H1 (cell line): ENCODE data around the gene AHDC1. TPM values are rescaled to one million over a fixed set of nuclear protein-coding genes. Genes with fewer than 3 reads are reported as not detected.

Source experiments
- CTCF ChIA-PET: fragments of 300-600 bp; sonication (Branson Sonifier 250); formaldehyde crosslinking; loops from one replicate; lab custom pipeline; 2021; ENCODE audit not compliant: partially characterized antibody; lab: Charles Lee
- POLR2A ChIA-PET: fragments of 300-600 bp; sonication (Branson Sonifier 250); formaldehyde crosslinking; loops from one replicate; lab custom pipeline; 2021; ENCODE audit warnings: inconsistent platforms; ENCODE audit not compliant: partially characterized antibody; lab: Charles Lee
- DNase-seq, 2 experiments: peaks; one replicate each; pipeline versions ENCODE4 v3.0.0 to v3.0.0-alpha.2; 2010 to 2022; ENCODE audit warnings: low spot score in 2 of 2, low read depth in 1 of 2, mixed read lengths in 1 of 2
- FAIRE-seq: peaks from 2 replicates; lab custom pipeline; 2011; peaks lifted over from hg19 to GRCh38; lab: Jason Lieb, UNC
- H2AFZ ChIP-seq: 2 replicates; pipeline ENCODE4 v1.8.1; 2012; ENCODE audit warnings: low read length, inconsistent platforms
- H2AK5ac ChIP-seq: 2 replicates; pipeline ENCODE4 v1.6.1; 2013; ENCODE audit warnings: low read depth, low read length
- H2BK120ac ChIP-seq: replicated peaks from 2 replicates; pipeline ENCODE3; 2013; ENCODE audit warnings: low read depth, low read length, inconsistent platforms
- H2BK12ac ChIP-seq: 2 replicates; pipeline ENCODE4 v1.6.1; 2013; ENCODE audit warnings: low read depth, low read length
- H2BK15ac ChIP-seq: 2 replicates; pipeline ENCODE4 v1.6.1; 2013; ENCODE audit warnings: low read length
- H2BK20ac ChIP-seq: 2 replicates; pipeline ENCODE4 v1.6.1; 2013; ENCODE audit warnings: low read length
- H2BK5ac ChIP-seq: 2 replicates; pipeline ENCODE4 v1.6.1; 2013; ENCODE audit warnings: low read depth, low read length
- H3K14ac ChIP-seq: 2 replicates; pipeline ENCODE4 v1.6.1; 2013; ENCODE audit warnings: inconsistent platforms; ENCODE audit not compliant: insufficient read length
- H3K18ac ChIP-seq: 2 replicates; pipeline ENCODE4 v1.6.1; 2013; ENCODE audit warnings: low read length; ENCODE audit errors: extremely low read depth
- H3K23ac ChIP-seq: 2 replicates; pipeline ENCODE4 v1.6.1; 2013; ENCODE audit warnings: inconsistent platforms; ENCODE audit not compliant: insufficient read length
- H3K23me2 ChIP-seq: 2 replicates; pipeline ENCODE4 v1.6.1; 2013; ENCODE audit warnings: low read depth, low read length
- H3K27ac ChIP-seq: 2 replicates; pipeline ENCODE4 v1.6.1; 2011; ENCODE audit warnings: low read depth, low read length, inconsistent platforms
- H3K27me3 ChIP-seq, 4 experiments: replicated peaks in 1 of 4; 1 replicate in 1 of 4; 2 replicates in 3 of 4; pipeline versions ENCODE4 v1.6.1 to v1.8.1; 2011 to 2013; ENCODE audit warnings: low read length in 3 of 4, mild to moderate bottlenecking in 3 of 4, inconsistent platforms in 2 of 4, mixed read lengths in 2 of 4, moderate library complexity in 1 of 4; ENCODE audit not compliant: control insufficient read depth in 3 of 4, insufficient read depth in 3 of 4; ENCODE audit errors: extremely low read depth in 1 of 4
- H3K36me3 ChIP-seq, 4 experiments: 2 replicates each; pipeline versions ENCODE4 v1.6.1 to v1.8.1; 2011 to 2013; ENCODE audit warnings: mild to moderate bottlenecking in 4 of 4, low read length in 3 of 4, moderate library complexity in 2 of 4, control low read depth in 1 of 4, inconsistent platforms in 1 of 4; ENCODE audit not compliant: insufficient read depth in 4 of 4, control insufficient read depth in 2 of 4
- H3K4ac ChIP-seq: replicated peaks from 2 replicates; pipeline ENCODE3; 2013; ENCODE audit warnings: low read length, low read depth, mixed read lengths, inconsistent platforms; ENCODE audit not compliant: insufficient read length
- H3K4me1 ChIP-seq, 4 experiments: replicated peaks in 1 of 4; 1 replicate in 1 of 4; 2 replicates in 3 of 4; pipeline versions ENCODE4 v1.6.1 to v1.8.1; 2011 to 2013; ENCODE audit warnings: low read length in 3 of 4, inconsistent platforms in 2 of 4, mixed read lengths in 1 of 4; ENCODE audit not compliant: insufficient read depth in 4 of 4, control insufficient read depth in 3 of 4
- H3K4me2 ChIP-seq, 2 experiments: 2 replicates each; pipeline versions ENCODE4 v1.6.1 to v1.8.1; 2011 to 2013; ENCODE audit warnings: low read depth in 2 of 2, low read length in 2 of 2, control low read depth in 1 of 2, inconsistent platforms in 1 of 2, mild to moderate bottlenecking in 1 of 2; ENCODE audit not compliant: insufficient read depth in 1 of 2
- H3K4me3 ChIP-seq, 4 experiments: fragments of 200-600, 300-600 bp in 1 of 4; sonication (generic), shearing (Covaris generic), sonication (Bioruptor Twin) in 1 of 4; 2 replicates each; pipeline versions ENCODE4 v1.5.1 to v1.8.1; 2011 to 2016; ENCODE audit warnings: low read length in 4 of 4, low read depth in 3 of 4, control low read depth in 2 of 4, inconsistent platforms in 2 of 4, mild to moderate bottlenecking in 2 of 4, mixed read lengths in 1 of 4, moderate library complexity in 1 of 4; ENCODE audit not compliant: insufficient read depth in 2 of 4; ENCODE audit errors: extremely low read depth in 1 of 4
- H3K56ac ChIP-seq: replicated peaks from 2 replicates; pipeline ENCODE3; 2013; ENCODE audit warnings: low read depth, mild to moderate bottlenecking, mixed read lengths, low read length, inconsistent platforms; ENCODE audit not compliant: insufficient read length
- H3K79me1 ChIP-seq: 2 replicates; pipeline ENCODE4 v1.6.1; 2013; ENCODE audit warnings: low read depth, low read length, control low read depth
- H3K79me2 ChIP-seq, 2 experiments: 2 replicates each; pipeline versions ENCODE4 v1.6.1 to v1.8.1; 2012 to 2013; ENCODE audit warnings: low read length in 2 of 2, mild to moderate bottlenecking in 2 of 2, inconsistent platforms in 1 of 2; ENCODE audit not compliant: insufficient read depth in 2 of 2, control insufficient read depth in 1 of 2
- H3K9ac ChIP-seq, 4 experiments: replicated peaks in 1 of 4; 1 replicate in 1 of 4; 2 replicates in 3 of 4; pipeline versions ENCODE4 v1.6.1 to v1.8.1; 2011 to 2013; ENCODE audit warnings: low read depth in 3 of 4, low read length in 3 of 4, control low read depth in 2 of 4, mild to moderate bottlenecking in 2 of 4, moderate library complexity in 2 of 4, inconsistent platforms in 1 of 4; ENCODE audit errors: extremely low read depth in 1 of 4
- H3K9me3 ChIP-seq, 2 experiments: 2 replicates each; pipeline versions ENCODE4 v1.6.1 to v1.8.1; 2012 to 2013; ENCODE audit warnings: mild to moderate bottlenecking in 2 of 2, moderate library complexity in 2 of 2, control low read depth in 1 of 2, inconsistent platforms in 1 of 2, low read depth in 1 of 2, low read length in 1 of 2, mixed read lengths in 1 of 2; ENCODE audit not compliant: insufficient read depth in 2 of 2
- H4K20me1 ChIP-seq, 2 experiments: replicated peaks in 1 of 2; 2 replicates each; pipeline versions ENCODE3 to v1.8.1; 2011 to 2013; ENCODE audit warnings: inconsistent platforms in 2 of 2, low read length in 2 of 2, mild to moderate bottlenecking in 1 of 2; ENCODE audit not compliant: insufficient read depth in 2 of 2, control insufficient read depth in 1 of 2
- H4K5ac ChIP-seq: 2 replicates; pipeline ENCODE4 v1.6.1; 2013; ENCODE audit warnings: low read length, low read depth, mixed read lengths, inconsistent platforms; ENCODE audit not compliant: insufficient read length
- H4K8ac ChIP-seq: 2 replicates; pipeline ENCODE4 v1.8.0; 2013; ENCODE audit warnings: mild to moderate bottlenecking, moderate library complexity, low read length, inconsistent platforms; ENCODE audit not compliant: insufficient read depth; ENCODE audit errors: extremely low read depth
- H4K91ac ChIP-seq: replicated peaks from 2 replicates; pipeline ENCODE3; 2013; ENCODE audit warnings: low read length, mixed read lengths, inconsistent platforms; ENCODE audit not compliant: insufficient read length
- ASH2L ChIP-seq: fragments of 200-600, 300-600 bp; sonication (generic); IDR thresholded peaks from one replicate; pipeline ENCODE4 v1.7.1; 2017; ENCODE audit warnings: low read length
- BCL11A ChIP-seq, 2 experiments: IDR thresholded peaks; one replicate each; pipeline ENCODE4 v1.6.1; 2011; ENCODE audit warnings: low read depth in 2 of 2, low read length in 2 of 2, mild to moderate bottlenecking in 2 of 2
- CBX5 ChIP-seq: fragments of 300-800, 300-1000 bp; sonication (generic); IDR thresholded peaks from 2 replicates; pipeline ENCODE4 v1.7.1; 2016; ENCODE audit warnings: antibody characterized with exemption, low read length, low read depth
- GABPA ChIP-seq: IDR thresholded peaks from 2 replicates; pipeline ENCODE4 v1.6.1; 2011; ENCODE audit warnings: mild to moderate bottlenecking, low read length, moderate library complexity, borderline replicate concordance; ENCODE audit not compliant: insufficient read depth
- POU5F1 ChIP-seq: IDR thresholded peaks from 2 replicates; pipeline ENCODE4 v1.6.1; 2011; ENCODE audit warnings: low read depth, mild to moderate bottlenecking, low read length, moderate library complexity
- SIN3A ChIP-seq, 2 experiments: IDR thresholded peaks in 1 of 2; conservative IDR thresholded peaks in 1 of 2; 2 replicates each; pipeline ENCODE4 v1.6.1; 2011 to 2012; ENCODE audit warnings: low read length in 2 of 2, improper control_type of control experiment in 1 of 2, low read depth in 1 of 2, mild to moderate bottlenecking in 1 of 2
- SP4 ChIP-seq: IDR thresholded peaks from 2 replicates; pipeline ENCODE4 v1.6.1; 2012; ENCODE audit warnings: low read length, inconsistent platforms
- TAF7 ChIP-seq: optimal IDR thresholded peaks from 2 replicates; pipeline ENCODE3; 2011; ENCODE audit warnings: low read depth, mild to moderate bottlenecking, inconsistent platforms, low read length, moderate library complexity, borderline replicate concordance
- WGBS, 2 experiments: shearing (Covaris generic) in 1 of 2; methylation state at CpG; one replicate each; pipeline versions ENCODE4 v1.1.6 to v1.1.7; 2013 to 2015; ENCODE audit warnings: low lambda C conversion rate in 2 of 2, mixed read lengths in 2 of 2, inconsistent platforms in 1 of 2, low coverage in 1 of 2, missing lambda C conversion rate in 1 of 2; ENCODE audit not compliant: insufficient replicate concordance in 2 of 2, insufficient coverage in 1 of 2, insufficient read length in 1 of 2; ENCODE audit errors: extremely low coverage in 1 of 2, missing lambda C conversion rate in 1 of 2; 5-methylcytosine and 5-hydroxymethylcytosine counted together
- polyA plus RNA-seq, 7 experiments: library from polyadenylated mRNA; depleted of rRNA in 3 of 7; stranded (reverse) in 5 of 7; unstranded in 2 of 7; fragments of >200 nt in 5 of 7; fragments of 200-250 nt in 2 of 7; gene quantifications; 1 replicate in 5 of 7; 2 replicates in 1 of 7; 4 replicates in 1 of 7; pipeline versions ENCODE4 v1.2.1 to v1.2.3, GENCODE V29; 2011 to 2013; ENCODE audit warnings: missing spikeins in 2 of 7, mixed read lengths in 2 of 7
- total RNA-seq: library from RNA; stranded (reverse); fragmentation: NEBNext Ultra II Directional; extraction: Animal tissue kit (Norgen Biotek cat#: 25700); gene quantifications from 2 replicates; pipeline ENCODE4 v1.2.1, GENCODE V29; 2021
- TF ChIP-seq, protein P1 (sequence below): IDR thresholded peaks from 2 replicates; pipeline ENCODE4 v1.6.1; 2011; ENCODE audit warnings: low read length, improper control_type of control experiment

AHDC1 gene
- total and polyA plus RNA-seq, 2 of the 8 experiments (the other 6 are each of a cell fraction or from before 2014, with no cell fraction given), result 4.4 to 35.1 TPM

DNA sequence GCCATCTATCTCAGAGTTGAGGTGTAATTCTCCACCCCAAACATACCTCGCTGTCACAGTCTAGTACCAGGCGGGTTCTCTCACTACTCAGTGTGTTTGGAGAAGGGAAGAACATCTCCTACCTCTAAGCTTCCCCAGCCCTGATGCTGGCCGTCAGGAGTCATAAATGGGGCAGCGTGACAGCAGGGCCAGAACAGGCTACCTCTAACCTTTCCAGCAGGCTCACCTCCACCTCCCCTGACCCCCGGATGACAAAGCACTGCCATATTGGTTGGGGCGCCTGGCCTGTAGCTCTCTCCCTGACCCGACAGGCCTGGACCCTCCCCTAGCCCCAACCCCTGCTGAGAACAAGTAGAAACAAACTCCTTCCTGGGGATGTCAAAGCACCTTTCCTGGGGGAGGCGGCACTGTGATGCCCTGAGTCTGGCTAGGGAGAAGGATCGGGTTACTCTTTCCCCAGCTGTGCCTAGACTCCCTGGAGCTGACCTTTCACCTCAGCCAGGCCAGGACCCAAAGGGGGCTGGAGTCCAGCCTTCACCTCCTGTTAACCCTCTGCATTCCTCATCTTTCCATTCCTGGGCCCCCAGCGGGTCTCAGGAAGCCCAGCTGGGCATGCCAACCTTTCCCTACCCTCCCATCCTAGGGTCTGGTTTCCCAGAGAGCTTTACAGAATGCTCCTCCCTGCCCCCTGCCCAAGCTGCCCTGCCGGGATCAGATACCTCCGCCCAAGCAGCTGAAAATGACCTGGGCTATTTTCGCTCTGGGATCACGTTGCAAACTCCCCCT is 34.2 kb downstream of the AHDC1 start:
- ChIA-PET CTCF (interaction anchor here (0.8 to 56.1 kb wide), 28 partner anchors 8 to 274 kb away, joined by 3 to 1807 read pairs (median 4); partner anchors contain the start of gene AHDC1), POLR2A (interaction anchor here (1.0 to 25.0 kb wide), 13 partner anchors 6 to 167 kb away, joined by 3 to 355 read pairs (median 4); partner anchors contain the start of genes AHDC1 and WASF2)
- FAIRE-seq, result no peak
- TF ChIP-seq BCL11A (IDR thresholded peaks at IDR 0.05; ENCODE audit: low read depth in 2 of 2, low read length in 2 of 2) (no peak), GABPA (peak; percentile 31; the same call in 1 of the 2 replicates), TAF7 (peak; percentile 30), ASH2L (no peak), CBX5 (no peak), POU5F1 (no peak), SIN3A (conservative IDR thresholded peaks at IDR 0.05 in 1 of 2, IDR thresholded peaks at IDR 0.05 in 1 of 2; ENCODE audit: low read depth in 1 of 2, low read length in 2 of 2) (0 out of 4 replicates have a peak, but pooled peaks of 1 of the 2 experiments have one; percentile 20), SP4 (no peak)
- TF ChIP-seq, protein P1, sequence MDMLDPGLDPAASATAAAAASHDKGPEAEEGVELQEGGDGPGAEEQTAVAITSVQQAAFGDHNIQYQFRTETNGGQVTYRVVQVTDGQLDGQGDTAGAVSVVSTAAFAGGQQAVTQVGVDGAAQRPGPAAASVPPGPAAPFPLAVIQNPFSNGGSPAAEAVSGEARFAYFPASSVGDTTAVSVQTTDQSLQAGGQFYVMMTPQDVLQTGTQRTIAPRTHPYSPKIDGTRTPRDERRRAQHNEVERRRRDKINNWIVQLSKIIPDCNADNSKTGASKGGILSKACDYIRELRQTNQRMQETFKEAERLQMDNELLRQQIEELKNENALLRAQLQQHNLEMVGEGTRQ, result no peak

More for the DNA sequence above, 34.2 kb downstream of the AHDC1 start:
- Histone ChIP-seq H2BK20ac (peak overlapping the region; percentile 100; the same call in 1 of the 2 replicates), H3K56ac (peak overlapping the region; percentile 13), H2BK120ac (peak overlapping the region; percentile 27), H2AK5ac (0 out of 2 replicates have a peak overlapping the region, but pooled peaks have one; percentile 96), H3K79me1 (peaks cover 8% of the 10 kb centered on the region), H3K4me2 (peak overlapping the region; percentile 63 to 64), H3K79me2 (peaks cover 0 to 52% of the 10 kb centered on the region in 2 experiments; a peak in 2 of 4 replicates), H3K23ac (no peak overlapping the region), H3K9ac (no peak overlapping the region; a peak in 1 of 7 replicates), H3K27me3 (no peaks in the 10 kb centered on the region), H3K23me2 (0 out of 2 replicates have a peak, but pooled peaks cover 6% of the 10 kb centered on the region), H2BK15ac (no peak overlapping the region), H2AFZ (no peak overlapping the region), H4K5ac (peak overlapping the region; percentile 27), H4K20me1 (peaks cover 9 to 19% of the 10 kb centered on the region in 2 experiments), H2BK5ac (peak overlapping the region; percentile 91; the same call in 1 of the 2 replicates), H3K4me3 (peak overlapping the region in 1 of 4 experiments; percentile 49; a peak in 4 of 8 replicates), H2BK12ac (peak overlapping the region; percentile 100; the same call in 1 of the 2 replicates), H3K27ac (no peak overlapping the region), H4K8ac (no peak overlapping the region), H3K18ac (peak overlapping the region; percentile 52; the same call in 1 of the 2 replicates), H3K4ac (no peak overlapping the region), H3K36me3 (no peaks in the 10 kb centered on the region), H3K14ac (no peak overlapping the region), H3K9me3 (no peaks in the 10 kb centered on the region), H4K91ac (peak overlapping the region; percentile 77), H3K4me1 (peaks cover 49 to 77% (median 66%) of the 10 kb centered on the region in 4 experiments)
- DNase-seq, result peak in 1 of 2 experiments; percentile 73
- WGBS, 2 experiments, result 29% methylated on average over 14 of the region's 14 CpGs; no CpG with 5 or more reads in 1 of the 2 experiments
